SK-N-SH treated with all-trans-retinoic acid at 6 μM for 48 hours (cell line): ENCODE measurements around the gene PTPN1.

Experiments used
- ARNTL ChIP-seq: fragments of 450-650 bp; formaldehyde crosslinking; IDR thresholded peaks from 2 replicates; pipeline ENCODE4 v1.5.0; 2020; ENCODE audit warnings: low read depth, mild to moderate bottlenecking, moderate library complexity, borderline replicate concordance
- BACH2 ChIP-seq: fragments of 250-450 bp; sonication (Bioruptor Pico); IDR thresholded peaks from 2 replicates; pipeline ENCODE4 v1.9.0; 2021; ENCODE audit warnings: mild to moderate bottlenecking, borderline replicate concordance
- CREB5 ChIP-seq: fragments of 250-450 bp; sonication (Bioruptor Pico); IDR thresholded peaks from 2 replicates; pipeline ENCODE4 v1.5.1; 2020; ENCODE audit warnings: low read depth, mild to moderate bottlenecking, moderate library complexity
- ESRRG ChIP-seq: fragments of 250-450 bp; sonication (Bioruptor Pico); IDR thresholded peaks from 2 replicates; pipeline ENCODE4 v1.6.1; 2021; ENCODE audit warnings: mild to moderate bottlenecking
- OSR1 ChIP-seq: fragments of 250-450 bp; sonication (Bioruptor Pico); IDR thresholded peaks from 2 replicates; pipeline ENCODE4 v1.8.0; 2022; ENCODE audit warnings: moderate library complexity, mild to moderate bottlenecking, inconsistent platforms
- PATZ1 ChIP-seq: fragments of 250-450 bp; sonication (Bioruptor Pico); IDR thresholded peaks from 2 replicates; pipeline ENCODE4 v1.8.0; 2020; ENCODE audit warnings: mild to moderate bottlenecking, moderate library complexity, borderline replicate concordance
- POU6F1 ChIP-seq: fragments of 250-450 bp; sonication (Bioruptor Pico); IDR thresholded peaks from 2 replicates; pipeline ENCODE4 v1.8.0; 2021; ENCODE audit warnings: low read depth, mild to moderate bottlenecking, moderate library complexity, borderline replicate concordance
- SNAI2 ChIP-seq: fragments of 250-450 bp; sonication (Bioruptor Pico); IDR thresholded peaks from 2 replicates; pipeline ENCODE4 v1.5.0; 2020; ENCODE audit warnings: mild to moderate bottlenecking, moderate library complexity
- TCF4 ChIP-seq: fragments of 250-450 bp; sonication (Bioruptor Pico); IDR thresholded peaks from 2 replicates; pipeline ENCODE4 v1.8.0; 2021; ENCODE audit warnings: mild to moderate bottlenecking, moderate library complexity, borderline replicate concordance
- ZFP3 ChIP-seq: fragments of 250-450 bp; sonication (Bioruptor Pico); IDR thresholded peaks from 2 replicates; pipeline ENCODE4 v1.5.0; 2020; ENCODE audit warnings: mild to moderate bottlenecking, moderate library complexity
- ZFP30 ChIP-seq: fragments of 450-650 bp; formaldehyde crosslinking; IDR thresholded peaks from 2 replicates; pipeline ENCODE4 v1.5.0; 2022; ENCODE audit warnings: mild to moderate bottlenecking, moderate library complexity
- ZNF565 ChIP-seq: fragments of 450-650 bp; formaldehyde crosslinking; conservative IDR thresholded peaks from 2 replicates; pipeline ENCODE4 v1.5.0; 2020; ENCODE audit warnings: low read depth, mild to moderate bottlenecking, moderate library complexity
- ZNF8 ChIP-seq: fragments of 450-650 bp; formaldehyde crosslinking; IDR thresholded peaks from 2 replicates; pipeline ENCODE4 v1.5.0; 2020; ENCODE audit warnings: mild to moderate bottlenecking, moderate library complexity

DNA sequence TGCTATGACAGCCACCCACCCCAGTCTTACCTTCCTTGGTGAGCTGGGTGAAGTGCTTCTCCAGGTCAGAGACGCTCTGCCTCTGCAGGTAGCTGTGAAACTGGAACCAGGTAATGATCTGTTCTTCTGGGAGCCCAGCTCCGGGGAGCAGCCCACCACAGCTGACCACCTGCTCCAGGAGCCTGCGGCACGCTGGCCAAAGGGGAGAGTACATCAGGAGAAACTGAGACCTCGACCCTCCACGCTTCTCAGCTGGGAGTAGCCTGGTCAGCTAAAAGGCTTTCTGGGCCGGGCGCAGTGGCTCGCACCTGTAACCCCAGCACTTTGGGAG, 82.8 kb downstream of the PTPN1 start:
- TF ChIP-seq ZFP3 (CRISPR knock-in tag) (no peak), OSR1 (CRISPR knock-in tag) (no peak), SNAI2 (no peak), POU6F1 (no peak), ARNTL (CRISPR knock-in tag) (no peak), ESRRG (CRISPR knock-in tag) (no peak), PATZ1 (CRISPR knock-in tag) (no peak), ZFP30 (CRISPR knock-in tag) (no peak), ZNF8 (CRISPR knock-in tag) (no peak), CREB5 (no peak), TCF4 (CRISPR knock-in tag) (no peak), BACH2 (CRISPR knock-in tag) (no peak), ZNF565 (no peak)
